ENCODE data around the gene CS.

GRCh38 chr12:56339158-56339422, 39.0 kb upstream of the CS start:
- TF ChIP-seq EZH2 (IDR thresholded peaks at IDR 0.05; ENCODE audit: insufficient read depth, poor library complexity, severe bottlenecking) (no peak), EZH2phosphoT487 (IDR thresholded peaks at IDR 0.05; ENCODE audit: insufficient read depth, low read depth) (no peak)
